LNCaP clone FGC (cell line): ENCODE data around the gene GNAS.

ENCODE experiments used
- DNase-seq: peaks from one replicate; pipeline ENCODE4 v3.0.0-alpha.2; 2011; ENCODE audit warnings: low read depth
- H3K4me3 ChIP-seq: 2 replicates; pipeline ENCODE4 v1.5.1; 2011; ENCODE audit warnings: mild to moderate bottlenecking, low read depth, low read length, control low read depth
- TF ChIP-seq, protein P1 (sequence below): IDR thresholded peaks from 2 replicates; pipeline ENCODE4 v1.5.1; 2012; ENCODE audit warnings: mild to moderate bottlenecking; ENCODE audit not compliant: control insufficient read depth, insufficient read depth; ENCODE audit errors: extremely low read depth

Gene GNAS

DNA sequence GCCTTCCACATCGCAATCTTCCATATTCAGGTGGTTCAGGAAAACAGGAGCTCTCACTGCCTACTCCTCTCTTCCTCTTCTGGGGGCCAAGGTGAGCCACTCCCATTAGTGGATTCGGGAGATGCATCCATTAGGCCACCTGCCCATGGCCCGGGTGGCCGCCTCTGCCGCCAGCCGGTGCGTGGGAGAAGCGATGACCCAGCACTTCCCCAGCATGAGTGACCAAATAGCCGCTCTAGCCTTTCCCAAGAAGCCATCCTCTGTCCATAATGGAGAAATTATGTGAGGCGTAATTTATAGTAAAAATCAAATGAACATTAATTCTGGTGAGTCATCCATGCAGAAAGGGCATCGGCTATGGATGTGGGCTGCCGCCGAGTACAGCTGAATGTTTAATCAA lies 41.2 kb upstream of the GNAS start:
- H3K4me3 ChIP-seq = no peak overlapping the region
- TF ChIP-seq, protein P1, sequence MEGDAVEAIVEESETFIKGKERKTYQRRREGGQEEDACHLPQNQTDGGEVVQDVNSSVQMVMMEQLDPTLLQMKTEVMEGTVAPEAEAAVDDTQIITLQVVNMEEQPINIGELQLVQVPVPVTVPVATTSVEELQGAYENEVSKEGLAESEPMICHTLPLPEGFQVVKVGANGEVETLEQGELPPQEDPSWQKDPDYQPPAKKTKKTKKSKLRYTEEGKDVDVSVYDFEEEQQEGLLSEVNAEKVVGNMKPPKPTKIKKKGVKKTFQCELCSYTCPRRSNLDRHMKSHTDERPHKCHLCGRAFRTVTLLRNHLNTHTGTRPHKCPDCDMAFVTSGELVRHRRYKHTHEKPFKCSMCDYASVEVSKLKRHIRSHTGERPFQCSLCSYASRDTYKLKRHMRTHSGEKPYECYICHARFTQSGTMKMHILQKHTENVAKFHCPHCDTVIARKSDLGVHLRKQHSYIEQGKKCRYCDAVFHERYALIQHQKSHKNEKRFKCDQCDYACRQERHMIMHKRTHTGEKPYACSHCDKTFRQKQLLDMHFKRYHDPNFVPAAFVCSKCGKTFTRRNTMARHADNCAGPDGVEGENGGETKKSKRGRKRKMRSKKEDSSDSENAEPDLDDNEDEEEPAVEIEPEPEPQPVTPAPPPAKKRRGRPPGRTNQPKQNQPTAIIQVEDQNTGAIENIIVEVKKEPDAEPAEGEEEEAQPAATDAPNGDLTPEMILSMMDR = no peak
- no peak for DNase-seq

DNA sequence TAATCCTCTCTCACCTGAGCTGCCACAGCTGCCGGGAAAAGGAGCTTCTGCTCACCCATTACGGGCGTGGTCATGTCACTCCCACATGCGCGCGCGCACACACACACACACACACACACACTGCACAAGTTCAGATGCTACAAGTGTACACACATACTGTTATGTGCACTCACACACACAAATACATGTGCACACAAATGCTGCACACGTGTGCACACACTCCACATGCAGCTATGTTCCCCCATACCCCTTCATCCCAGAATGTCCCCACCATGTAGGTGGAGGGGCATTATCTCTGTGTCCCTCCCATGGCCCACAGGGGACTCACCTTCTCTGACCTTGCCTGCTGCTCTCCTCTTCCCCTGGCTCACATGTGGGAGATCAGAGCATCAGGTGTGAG lies 39.1 kb upstream of the GNAS start:
- TF ChIP-seq, protein P1 = no peak
- no peak for DNase-seq
- H3K4me3 ChIP-seq = no peak overlapping the region

DNA sequence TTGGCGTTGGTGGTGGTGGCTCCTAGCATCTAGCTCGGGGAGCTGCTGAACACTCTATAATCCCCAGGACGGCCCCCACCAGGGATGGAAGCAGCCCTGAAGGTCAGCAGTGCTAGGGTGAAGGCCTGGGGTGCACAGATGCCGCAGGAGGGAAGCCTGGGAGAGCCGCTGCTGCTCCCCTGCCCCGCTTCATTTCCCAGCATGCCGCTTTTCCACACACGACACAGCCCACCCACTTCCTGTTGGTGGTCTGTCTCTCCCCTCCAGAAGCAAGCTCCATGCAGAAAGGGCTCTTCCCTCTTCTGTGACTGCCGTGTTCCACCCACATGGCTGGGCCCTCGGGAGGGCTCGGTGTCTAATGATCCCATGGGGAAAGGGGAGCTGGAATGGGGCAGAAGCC lies 37.1 kb upstream of the GNAS start:
- H3K4me3 ChIP-seq = no peak overlapping the region
- TF ChIP-seq, protein P1 = no peak
- DNase-seq = no peak

DNA sequence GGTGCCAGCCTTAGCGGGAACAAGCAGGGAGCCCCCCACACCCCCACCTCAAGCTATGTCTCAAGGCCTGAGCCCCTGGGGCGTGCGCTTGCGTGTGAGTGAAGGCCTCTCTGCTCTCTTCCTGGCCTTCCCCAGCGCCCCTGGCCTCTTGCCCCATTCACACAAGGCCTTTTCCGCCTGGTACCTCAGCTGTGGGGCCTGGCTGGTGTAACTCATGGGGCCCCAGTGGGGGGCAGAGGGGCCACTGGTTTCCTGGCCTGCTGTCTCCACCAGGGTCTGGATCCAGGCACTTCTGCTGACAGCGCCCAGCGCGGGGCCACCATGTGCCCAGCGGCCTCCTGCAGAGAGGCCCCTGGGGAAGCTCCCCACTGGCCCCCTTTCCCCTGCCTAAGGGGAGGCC lies 36.5 kb upstream of the GNAS start:
- no peak for DNase-seq
- TF ChIP-seq, protein P1 = no peak
- H3K4me3 ChIP-seq = no peak overlapping the region

DNA sequence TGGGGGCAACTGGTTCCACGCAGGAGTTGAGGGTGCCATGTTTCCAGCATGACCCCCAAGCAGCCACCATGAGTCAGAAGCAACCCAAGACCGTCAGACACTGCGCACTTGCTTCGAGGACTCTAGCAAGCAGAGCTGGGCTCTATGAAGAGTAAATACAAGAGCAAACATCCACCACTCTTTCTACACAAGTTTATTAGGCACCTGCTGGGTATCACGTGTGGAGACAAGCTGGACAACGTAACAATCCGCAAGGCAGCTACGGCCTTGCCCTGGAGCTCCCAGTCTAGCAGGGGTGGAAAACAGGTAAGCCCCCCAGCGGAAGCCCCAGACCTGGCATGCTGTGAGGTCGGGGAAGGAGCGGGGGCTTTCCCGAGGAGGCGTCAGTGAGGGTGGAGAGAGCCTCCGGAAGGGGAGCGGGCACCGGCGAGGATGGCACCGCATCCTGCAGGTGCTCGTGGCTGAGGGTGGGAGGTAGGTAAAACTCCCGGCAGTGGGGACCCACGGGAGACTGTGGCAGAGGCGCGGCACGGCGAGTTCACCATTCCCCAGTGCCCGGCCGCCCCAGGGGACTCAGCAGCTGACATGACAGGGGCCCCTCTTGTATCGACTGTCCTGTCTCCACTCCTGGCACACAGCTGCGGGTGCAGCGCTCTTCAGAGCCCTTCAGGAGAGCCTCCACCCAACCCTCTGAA lies 35.4 kb upstream of the GNAS start:
- no peak overlapping the region for H3K4me3 ChIP-seq
- peak; percentile 83 for DNase-seq
- TF ChIP-seq, protein P1 = no peak

DNA sequence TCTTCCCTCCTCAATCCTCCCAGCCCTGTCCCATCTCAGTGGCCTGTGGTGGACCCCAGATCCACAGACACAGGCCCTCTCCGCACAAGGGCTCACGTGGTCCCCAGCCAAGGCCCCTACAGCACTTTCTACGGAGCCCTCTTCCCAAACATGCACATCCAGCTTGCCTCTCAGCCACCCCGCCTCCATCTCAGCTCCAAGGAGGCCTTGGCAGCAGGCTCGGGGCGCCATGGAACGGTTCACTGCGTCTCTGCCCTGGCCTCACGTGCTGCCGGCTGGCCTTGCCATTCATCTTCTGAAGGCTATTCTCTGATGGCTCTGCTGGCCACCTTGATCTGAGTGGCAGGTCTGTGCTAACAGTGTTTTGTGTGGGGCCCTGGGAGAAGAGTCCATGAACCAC lies 34.8 kb upstream of the GNAS start:
- H3K4me3 ChIP-seq = no peak overlapping the region
- DNase-seq = no peak
- TF ChIP-seq, protein P1 = no peak
